Loucy (cell line): ENCODE measurements around the gene PTPRN2.

Source experiments
- H2AFZ ChIP-seq: fragments of 200-600 bp; sonication (generic); 2 replicates; pipeline ENCODE4 v1.6.0; 2016; ENCODE audit warnings: antibody characterized with exemption, mild to moderate bottlenecking, low read length, moderate library complexity
- H3F3A ChIP-seq: fragments of 200-600 bp; 2 replicates; pipeline ENCODE4 v1.6.0; 2016; ENCODE audit warnings: antibody characterized with exemption, low read depth, mild to moderate bottlenecking
- H3K27me3 ChIP-seq: fragments of 200-600 bp; sonication (generic); 2 replicates; pipeline ENCODE4 v1.6.1; 2014; ENCODE audit warnings: low read length, mild to moderate bottlenecking; ENCODE audit not compliant: insufficient read depth, poor library complexity, severe bottlenecking
- H3K36me3 ChIP-seq: fragments of 200-600 bp; sonication (generic); 2 replicates; pipeline ENCODE4 v1.6.1; 2016; ENCODE audit warnings: low read length; ENCODE audit not compliant: insufficient read depth
- H3K4me1 ChIP-seq: fragments of 200-600 bp; sonication (generic); 2 replicates; pipeline ENCODE4 v1.5.1; 2014; ENCODE audit warnings: low read length, mild to moderate bottlenecking; ENCODE audit not compliant: insufficient read depth, poor library complexity, severe bottlenecking
- H3K4me2 ChIP-seq: fragments of 200-600 bp; sonication (generic); 2 replicates; pipeline ENCODE4 v1.6.0; 2014; ENCODE audit warnings: antibody characterized with exemption, low read length, low read depth, mild to moderate bottlenecking; ENCODE audit not compliant: poor library complexity, severe bottlenecking
- H3K4me3 ChIP-seq: fragments of 200-600 bp; sonication (generic); 2 replicates; pipeline ENCODE4 v1.5.1; 2014; ENCODE audit warnings: low read length, mild to moderate bottlenecking, mixed read lengths; ENCODE audit not compliant: poor library complexity, severe bottlenecking
- H3K79me2 ChIP-seq: fragments of 200-600 bp; sonication (generic); 2 replicates; pipeline ENCODE4 v1.6.1; 2014; ENCODE audit warnings: low read length; ENCODE audit not compliant: insufficient read depth
- H3K9ac ChIP-seq: fragments of 200-600 bp; sonication (generic); 2 replicates; pipeline ENCODE4 v1.6.0; 2014; ENCODE audit warnings: mild to moderate bottlenecking, low read depth, low read length, moderate library complexity; ENCODE audit not compliant: poor library complexity, severe bottlenecking
- H3K9me2 ChIP-seq: fragments of 200-600 bp; sonication (generic); replicated peaks from 2 replicates; pipeline ENCODE4 v1.6.1; 2016; ENCODE audit warnings: low read depth, low read length, mixed read lengths
- H3K9me3 ChIP-seq: fragments of 200-600 bp; sonication (generic); 2 replicates; pipeline ENCODE4 v1.6.1; 2014; ENCODE audit warnings: mild to moderate bottlenecking, antibody characterized with exemption, low read length, low read depth; ENCODE audit not compliant: insufficient read depth
- H4K20me1 ChIP-seq: fragments of 200-600 bp; sonication (generic); 2 replicates; pipeline ENCODE4 v1.6.0; 2014; ENCODE audit warnings: antibody characterized with exemption, low read length, mild to moderate bottlenecking; ENCODE audit not compliant: insufficient read depth, poor library complexity, severe bottlenecking
- CTCF ChIP-seq: fragments of 200-600 bp; sonication (generic); conservative IDR thresholded peaks from 2 replicates; pipeline ENCODE4 v1.5.1; 2014; ENCODE audit warnings: mild to moderate bottlenecking, antibody characterized with exemption, low read length
- EZH2phosphoT487 ChIP-seq: fragments of 200-600 bp; IDR thresholded peaks from 2 replicates; pipeline ENCODE4 v1.6.1; 2018; ENCODE audit warnings: antibody characterized with exemption, mild to moderate bottlenecking, moderate library complexity, borderline replicate concordance

Gene PTPRN2

GRCh38 chr7:158272091-158272490, 315.5 kb downstream of the PTPRN2 start:
- no peaks in the 10 kb centered on the region for H3F3A ChIP-seq
- H3K4me3 ChIP-seq: no peak overlapping the region
- H3K4me2 ChIP-seq: no peak overlapping the region
- no peaks in the 10 kb centered on the region for H3K27me3 ChIP-seq
- H4K20me1 ChIP-seq: no peaks in the 10 kb centered on the region
- TF ChIP-seq EZH2phosphoT487: no peak
- TF ChIP-seq CTCF: no peak
- no peaks in the 10 kb centered on the region for H3K9me2 ChIP-seq
- no peak overlapping the region for H2AFZ ChIP-seq
- no peaks in the 10 kb centered on the region for H3K4me1 ChIP-seq
- peaks cover 6% of the 10 kb centered on the region; the same call in 1 of the 2 replicates for H3K9me3 ChIP-seq
- no peaks in the 10 kb centered on the region for H3K79me2 ChIP-seq
- no peak overlapping the region for H3K9ac ChIP-seq
- H3K36me3 ChIP-seq: no peaks in the 10 kb centered on the region

DNA sequence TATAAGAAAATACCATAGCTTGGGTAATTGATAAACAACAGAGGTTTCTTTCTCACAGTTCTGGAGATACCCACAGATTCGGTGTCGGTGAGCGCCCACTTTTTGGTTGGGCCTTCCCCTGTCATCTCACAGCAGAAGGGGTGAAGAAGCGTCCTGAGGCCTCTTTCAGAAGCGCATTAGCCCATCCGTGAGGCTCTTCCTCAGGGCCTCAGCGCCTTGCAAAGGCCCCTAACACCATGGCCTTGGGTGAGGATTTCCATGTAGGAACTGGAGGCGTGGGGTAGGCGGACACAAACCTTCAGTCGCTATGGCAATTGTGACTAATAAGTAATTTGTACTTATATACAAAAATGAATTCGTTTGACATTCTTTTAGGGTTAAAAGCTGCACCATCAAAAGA, 316.0 kb downstream of the PTPRN2 start:
- Histone ChIP-seq H3K79me2 (no peaks in the 10 kb centered on the region), H3K4me1 (no peaks in the 10 kb centered on the region), H4K20me1 (no peaks in the 10 kb centered on the region), H3K9me3 (peaks cover 6% of the 10 kb centered on the region; the same call in 1 of the 2 replicates), H3K9me2 (no peaks in the 10 kb centered on the region), H3K27me3 (no peaks in the 10 kb centered on the region), H3K36me3 (no peaks in the 10 kb centered on the region), H2AFZ (no peak overlapping the region), H3K9ac (no peak overlapping the region), H3K4me2 (no peak overlapping the region), H3K4me3 (no peak overlapping the region), H3F3A (no peaks in the 10 kb centered on the region)
- TF ChIP-seq CTCF: no peak
- no peak for TF ChIP-seq EZH2phosphoT487

- H3K9me3 ChIP-seq: peaks cover 6% of the 10 kb centered on the region; the same call in 1 of the 2 replicates
- no peaks in the 10 kb centered on the region for H3K4me1 ChIP-seq
- no peak overlapping the region for H3K4me3 ChIP-seq
- H3F3A ChIP-seq: no peaks in the 10 kb centered on the region
- no peaks in the 10 kb centered on the region for H3K9me2 ChIP-seq
- no peaks in the 10 kb centered on the region for H3K79me2 ChIP-seq
- TF ChIP-seq CTCF (no peak), EZH2phosphoT487 (no peak)
- H3K36me3 ChIP-seq: no peaks in the 10 kb centered on the region
- H3K9ac ChIP-seq: no peak overlapping the region
- no peaks in the 10 kb centered on the region for H4K20me1 ChIP-seq
- no peak overlapping the region for H3K4me2 ChIP-seq
- H3K27me3 ChIP-seq: no peaks in the 10 kb centered on the region
- no peak overlapping the region for H2AFZ ChIP-seq
These were observed 316.7 kb downstream of the PTPRN2 start for GRCh38 chr7:158270856-158271413.
